GM18873 (cell line): ENCODE results near the gene CAV3.

Experiments
- ATAC-seq: cut with Tn5 transposase; IDR thresholded peaks from one replicate; pipeline ENCODE4 v1.9.1; 2021; ENCODE audit warnings: mild to moderate bottlenecking, moderate library complexity, moderate number of reproducible peaks; ENCODE audit not compliant: unreplicated experiment, low FRiP score

CAV3 gene

GRCh38 chr3:8759038-8759707 lies 25.6 kb downstream of the CAV3 start:
- ATAC-seq, result no peak

- ATAC-seq, result no peak
These were observed 26.5 kb downstream of the CAV3 start for GRCh38 chr3:8760091-8760490.

DNA sequence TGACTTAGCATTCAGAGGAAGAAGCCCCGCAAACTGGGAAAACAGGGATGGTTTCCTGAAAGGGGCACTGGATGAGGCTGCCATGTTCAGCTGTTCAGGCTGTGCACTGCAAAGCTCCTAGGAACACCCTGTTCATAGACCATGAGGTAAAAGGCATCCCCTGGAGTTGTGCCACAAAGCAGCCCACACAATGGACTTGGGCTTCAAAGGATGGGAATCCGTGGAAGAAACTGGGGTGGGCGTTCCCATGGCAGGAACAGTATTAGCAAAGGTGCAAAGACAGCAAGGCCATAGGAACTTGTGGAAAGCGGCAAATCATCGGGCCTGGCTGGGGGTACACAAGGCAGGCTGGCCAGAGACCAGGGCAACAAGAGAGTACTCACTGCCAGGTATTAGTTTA lies 26.9 kb downstream of the CAV3 start:
- ATAC-seq, result no peak

- no peak for ATAC-seq
These were observed 28.3 kb downstream of the CAV3 start for GRCh38 chr3:8761866-8762265.

DNA sequence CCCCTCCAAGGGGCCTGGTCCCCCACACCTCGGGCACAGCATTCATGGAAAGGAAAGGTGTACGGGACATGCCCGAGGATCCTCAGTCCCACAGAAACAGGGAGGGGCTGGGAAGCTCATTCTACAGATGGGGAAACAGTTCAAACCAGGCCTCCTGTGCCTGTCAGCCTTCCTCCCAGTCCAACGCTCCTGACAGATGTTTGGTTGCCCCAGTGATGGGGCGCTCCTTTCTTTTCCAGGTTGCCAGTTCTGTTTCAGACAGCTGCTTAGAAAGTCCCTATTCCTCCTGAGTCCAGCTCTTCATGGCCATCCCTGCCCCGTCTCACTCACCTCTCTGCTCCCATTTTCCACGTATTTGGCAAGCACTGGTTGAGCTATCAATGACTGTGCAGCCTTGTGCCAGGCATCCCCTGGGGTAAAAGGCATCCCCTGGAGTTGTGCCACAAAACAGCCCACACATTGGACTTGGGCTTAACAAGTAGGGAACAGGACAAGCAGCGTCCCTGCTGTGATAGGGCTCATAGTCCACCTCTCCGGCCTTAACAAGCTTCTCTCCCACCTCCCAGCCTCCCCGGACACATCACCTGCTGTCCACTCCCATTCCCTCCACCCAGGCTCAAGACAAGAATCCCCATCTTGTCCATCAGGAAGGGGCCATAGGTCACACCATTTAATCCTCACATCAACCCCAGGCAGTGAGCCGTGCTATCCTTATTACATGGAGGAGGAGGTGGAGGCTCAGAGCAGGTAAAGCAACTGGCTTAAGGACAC lies 29.2 kb downstream of the CAV3 start:
- no peak for ATAC-seq

DNA sequence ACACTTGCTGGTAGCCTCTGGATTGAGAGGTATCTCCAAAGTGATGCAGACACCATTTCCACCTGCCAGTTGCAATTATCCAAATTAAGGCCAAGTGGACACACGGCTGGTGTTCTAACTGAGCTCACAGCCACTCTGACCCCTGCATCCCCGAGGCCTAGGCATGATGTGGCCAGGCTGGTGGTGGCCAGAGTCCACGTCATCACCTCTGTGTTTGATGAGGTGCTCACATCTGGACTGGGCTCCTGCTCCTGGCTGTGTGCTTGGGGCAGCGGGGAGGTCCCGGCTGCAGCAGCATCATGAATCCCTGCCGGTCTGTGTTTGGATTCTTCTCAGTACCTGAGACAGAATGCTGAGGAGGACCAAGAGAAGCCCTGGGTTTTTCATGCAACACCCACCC lies 30.9 kb downstream of the CAV3 start:
- ATAC-seq, result no peak

DNA sequence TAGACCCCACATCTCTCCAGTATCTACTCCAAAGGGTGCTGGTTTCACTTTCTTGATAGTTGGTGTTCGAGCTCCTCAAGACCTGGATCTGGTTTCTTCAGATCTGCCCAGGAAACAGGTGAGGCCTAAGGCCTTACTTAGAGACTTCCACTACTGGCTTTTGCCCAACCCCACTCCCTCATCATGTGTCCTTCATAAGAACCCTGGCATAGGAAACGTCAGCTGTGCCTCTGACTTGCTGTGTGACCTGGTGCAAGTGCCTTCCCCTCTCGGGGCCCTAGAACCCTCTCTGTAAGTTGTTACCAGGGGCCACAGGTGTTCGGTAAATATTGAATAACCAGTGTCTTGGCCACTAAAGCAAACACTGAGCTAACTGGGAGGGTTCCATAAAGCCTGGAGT lies 31.9 kb downstream of the CAV3 start:
- no peak for ATAC-seq

DNA sequence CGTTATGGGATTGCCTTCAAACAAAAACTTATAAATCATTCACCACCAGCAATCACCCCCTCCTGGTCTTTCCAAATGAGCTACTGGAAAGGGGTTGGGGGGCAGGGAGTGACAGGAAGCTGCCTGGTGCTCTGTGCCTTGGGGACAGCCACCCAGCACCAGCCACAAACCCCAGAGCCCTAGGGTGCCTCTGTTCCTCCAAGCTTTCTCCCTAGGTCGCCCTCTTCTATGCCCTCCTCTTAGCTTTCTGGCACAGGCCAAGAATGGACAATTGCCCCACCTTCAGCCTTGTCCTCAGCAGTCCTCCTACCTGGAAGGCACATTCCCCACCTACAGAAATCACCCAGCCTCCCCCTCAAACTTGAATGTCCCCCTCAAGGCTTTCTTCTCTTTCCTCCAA lies 32.5 kb downstream of the CAV3 start:
- ATAC-seq, result no peak

DNA sequence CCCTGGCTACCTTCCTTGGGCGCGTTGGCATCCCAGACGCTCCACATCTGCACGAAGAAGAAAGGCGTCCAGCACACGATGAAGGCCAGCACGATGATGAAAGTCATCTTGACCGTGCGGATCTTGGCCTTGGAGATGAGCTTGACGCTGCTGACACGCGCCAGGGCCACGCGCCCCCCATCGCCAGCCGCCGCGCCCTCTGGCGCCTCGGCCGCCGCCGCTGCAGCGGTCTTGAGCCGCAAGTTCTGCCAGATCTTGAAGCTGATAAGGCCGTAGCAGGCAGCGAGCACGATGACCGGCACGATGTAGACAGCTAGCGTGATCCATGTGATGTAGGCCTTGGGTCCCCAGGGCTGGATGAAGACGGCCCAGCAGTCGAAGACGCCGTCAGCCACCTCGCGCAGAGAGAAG lies 33.7 kb downstream of the CAV3 start:
- no peak for ATAC-seq

GRCh38 chr3:8767667-8768363 lies 34.2 kb downstream of the CAV3 start:
- peak; percentile 36 for ATAC-seq

DNA sequence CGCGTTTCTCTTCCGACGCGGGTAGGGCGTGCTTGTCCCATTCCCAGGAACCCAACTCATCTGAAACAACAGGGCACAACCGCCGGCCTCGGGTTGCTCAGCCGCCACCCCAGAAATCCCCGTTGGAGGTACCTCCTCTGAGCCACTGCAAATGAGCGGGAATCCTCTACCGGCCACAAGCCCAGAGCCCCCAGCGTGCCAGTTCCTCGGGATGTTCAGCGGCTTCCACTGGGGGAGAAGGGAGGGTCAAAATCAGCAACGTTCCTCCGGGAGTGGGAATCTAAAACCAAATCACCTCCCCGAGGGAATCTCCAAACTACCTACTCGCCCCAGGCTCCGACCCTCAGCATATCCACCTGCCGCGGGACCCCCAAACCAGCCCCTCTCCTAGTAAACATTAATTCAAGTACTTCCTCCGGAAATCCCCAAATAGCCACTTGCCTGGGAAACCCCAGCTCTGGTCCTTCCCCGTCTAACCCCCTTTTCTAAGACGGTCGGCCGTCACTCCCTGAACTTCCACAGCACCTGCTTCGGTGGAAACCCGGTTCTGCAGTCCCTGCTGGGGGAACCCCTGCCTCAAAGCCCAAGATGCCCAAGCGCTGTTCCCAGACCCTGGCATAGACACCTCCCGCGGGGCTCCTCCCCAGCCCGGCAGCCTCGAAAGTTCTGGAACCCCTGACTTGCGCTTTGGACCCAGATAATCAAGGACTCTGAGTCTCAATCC lies 34.9 kb downstream of the CAV3 start:
- peak; percentile 25 for ATAC-seq

DNA sequence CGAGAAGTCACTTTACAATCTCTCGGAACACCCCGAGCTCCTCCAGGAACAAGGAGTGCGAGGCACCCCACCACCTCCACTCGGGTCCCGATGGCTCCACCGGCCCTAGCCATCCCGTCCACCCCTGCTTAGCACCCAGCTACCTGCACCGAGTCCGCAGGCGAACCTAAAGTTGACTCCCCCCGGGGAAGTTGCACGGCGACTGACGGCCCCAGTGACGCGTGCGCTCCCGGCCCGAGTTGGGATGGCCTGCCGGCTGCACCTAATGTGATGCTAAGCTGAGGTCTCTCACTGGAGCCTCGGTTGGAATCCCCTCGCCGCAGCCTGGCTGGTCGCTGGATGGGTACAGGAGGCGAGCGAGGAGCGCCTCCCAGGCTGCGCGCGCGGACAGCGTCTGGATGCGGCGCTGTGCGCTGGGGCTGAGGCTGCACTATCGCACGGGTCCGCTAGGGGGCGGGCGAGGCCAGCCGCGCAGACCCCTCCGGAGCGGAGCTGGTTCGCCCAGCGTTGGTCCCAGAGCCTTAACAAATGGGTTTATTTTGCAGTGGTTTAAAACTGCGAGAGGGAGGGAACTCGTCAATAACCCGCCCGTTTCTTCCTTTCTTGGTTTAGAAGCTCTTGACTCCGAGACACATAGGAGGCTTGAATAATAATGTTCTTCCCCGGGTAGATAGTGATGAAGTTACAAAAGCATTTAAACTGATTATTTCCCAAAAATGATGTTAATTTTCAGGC lies 35.7 kb downstream of the CAV3 start, which contains the start of gene OXTR:
OXTR (minus strand) TSS at position 526 of the 735 bp plus-strand sequence. CDS start 1,426 bp downstream, outside the sequence.
- ATAC-seq, result peak; percentile 69

DNA sequence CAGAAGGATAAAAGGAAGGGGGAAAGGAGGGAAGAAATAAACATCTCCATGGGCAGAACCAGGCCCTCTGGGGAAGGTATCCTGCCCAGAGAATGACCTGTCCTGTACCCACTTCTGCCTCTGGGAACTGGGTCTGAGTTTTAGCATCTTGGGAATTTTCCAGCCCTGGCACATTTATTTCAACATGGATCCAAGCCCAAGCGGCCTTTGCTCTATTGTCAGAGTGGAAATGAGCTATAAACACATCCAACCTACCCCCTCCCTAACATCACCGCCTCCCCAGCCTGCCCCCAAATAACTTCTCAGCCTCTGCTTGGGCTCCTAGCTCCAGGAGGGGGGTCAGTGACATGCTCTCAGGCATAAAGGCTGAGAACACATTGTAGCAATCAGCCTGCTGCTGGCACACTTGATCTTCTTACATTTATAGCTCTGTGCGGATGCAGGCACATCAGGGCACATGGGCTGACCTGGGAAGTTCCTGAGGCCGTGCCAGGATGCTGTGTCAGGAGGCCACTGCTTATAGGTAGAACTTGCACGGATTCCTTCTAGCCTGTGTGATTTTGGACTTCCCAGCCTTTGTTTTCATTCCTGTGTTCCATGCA lies 40.4 kb downstream of the CAV3 start:
- no peak for ATAC-seq

GRCh38 chr3:8775181-8775580 lies 41.6 kb downstream of the CAV3 start:
- ATAC-seq, result no peak

GRCh38 chr3:8775602-8776001 lies 42.0 kb downstream of the CAV3 start:
- no peak for ATAC-seq

DNA sequence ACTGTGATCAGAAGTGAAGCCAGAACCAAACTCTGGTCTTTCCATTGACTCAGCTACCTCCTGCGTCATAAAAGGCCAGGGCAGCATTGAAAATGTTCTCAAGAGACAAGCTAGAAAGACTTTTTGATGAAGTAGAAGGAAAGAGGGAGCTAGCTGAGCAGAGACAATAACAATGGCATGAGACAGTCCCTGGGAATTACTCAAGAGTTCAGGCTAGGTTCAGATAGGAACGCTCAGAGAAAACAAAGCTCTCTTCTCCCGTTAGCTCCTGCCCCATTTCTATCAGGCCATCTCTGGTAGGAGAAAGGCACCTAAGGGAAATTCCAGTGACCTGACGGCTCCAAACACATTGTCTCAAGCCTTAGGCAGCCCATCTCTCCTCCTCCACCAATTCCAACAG lies 42.8 kb downstream of the CAV3 start:
- no peak for ATAC-seq

GRCh38 chr3:8777201-8777977 lies 43.8 kb downstream of the CAV3 start:
- no peak for ATAC-seq

DNA sequence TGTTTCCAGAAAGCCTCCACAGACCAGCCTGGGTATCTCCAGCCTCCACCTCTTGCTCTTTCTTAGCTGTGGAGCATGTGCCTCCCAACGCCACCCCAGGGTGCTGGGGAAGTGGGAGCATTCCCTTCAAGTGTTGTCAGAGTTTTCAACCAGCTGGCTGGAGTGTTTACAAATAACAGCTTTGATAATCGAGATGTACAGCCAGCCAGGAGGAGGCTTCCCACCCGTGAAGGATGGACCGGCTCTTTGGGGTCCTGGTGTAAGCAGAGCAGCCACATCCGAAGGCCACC lies 44.3 kb downstream of the CAV3 start:
- no peak for ATAC-seq

DNA sequence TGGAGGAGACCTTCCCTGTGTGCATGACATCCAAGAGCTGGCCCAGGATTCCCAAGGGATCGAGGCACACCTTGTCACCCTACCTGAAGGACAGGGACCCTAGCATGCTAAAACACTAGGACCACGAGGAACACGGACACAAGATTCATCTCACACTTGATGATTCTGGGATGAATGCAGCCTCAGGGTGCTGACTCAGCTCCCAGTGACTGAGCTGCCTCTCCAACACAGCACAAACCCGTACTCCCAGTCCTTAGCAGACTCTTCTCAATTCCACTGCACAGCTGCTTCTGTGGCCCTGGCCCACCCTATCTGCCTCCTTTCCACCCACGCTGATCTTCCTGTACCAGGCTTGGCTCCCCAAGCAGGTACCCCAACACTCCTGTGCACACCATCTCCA lies 44.9 kb downstream of the CAV3 start:
- ATAC-seq, result no peak
